ENCODE data around the gene POLR1E. TPM values are rescaled to one million over a fixed set of nuclear protein-coding genes. Genes with fewer than 3 reads are reported as not detected.

Gene POLR1E, protein sequence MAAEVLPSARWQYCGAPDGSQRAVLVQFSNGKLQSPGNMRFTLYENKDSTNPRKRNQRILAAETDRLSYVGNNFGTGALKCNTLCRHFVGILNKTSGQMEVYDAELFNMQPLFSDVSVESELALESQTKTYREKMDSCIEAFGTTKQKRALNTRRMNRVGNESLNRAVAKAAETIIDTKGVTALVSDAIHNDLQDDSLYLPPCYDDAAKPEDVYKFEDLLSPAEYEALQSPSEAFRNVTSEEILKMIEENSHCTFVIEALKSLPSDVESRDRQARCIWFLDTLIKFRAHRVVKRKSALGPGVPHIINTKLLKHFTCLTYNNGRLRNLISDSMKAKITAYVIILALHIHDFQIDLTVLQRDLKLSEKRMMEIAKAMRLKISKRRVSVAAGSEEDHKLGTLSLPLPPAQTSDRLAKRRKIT
- 15.6 and 38.7 TPM in 2 replicates for total RNA-seq

- Histone ChIP-seq H3K4me3 (ENCODE audit: low read depth, low read length) (peak within 1 kb of the TSS; percentile 79), H3K36me3 (ENCODE audit: control insufficient read depth, insufficient read depth, low read length) (peaks cover 4% of the 10 kb centered on the region), H3K27me3 (ENCODE audit: control insufficient read depth, insufficient read depth, low read length) (no peaks in the 10 kb centered on the region)
- FAIRE-seq = no peak
- DNase-seq (ENCODE audit: low read depth) = peak; percentile 93
- TF ChIP-seq CTCF (IDR thresholded peaks at IDR 0.05; ENCODE audit: insufficient read depth, low read length, severe bottlenecking) = no peak
Measured at GRCh38 chr9:37485389-37486255, at the start of gene POLR1E. TSS of gene POLR1E (plus strand) at chr9:37485948. CDS start at chr9:37486048, 100 bp downstream.

- H3K27me3 ChIP-seq (ENCODE audit: control insufficient read depth, insufficient read depth, low read length) = no peaks in the 10 kb centered on the region
- H3K4me3 ChIP-seq (ENCODE audit: low read depth, low read length) = no peak overlapping the region
- no peak for TF ChIP-seq CTCF (IDR thresholded peaks at IDR 0.05; ENCODE audit: insufficient read depth, low read length, severe bottlenecking)
- peaks cover 25% of the 10 kb centered on the region for H3K36me3 ChIP-seq (ENCODE audit: control insufficient read depth, insufficient read depth, low read length)
- DNase-seq (ENCODE audit: low read depth) = no peak
- FAIRE-seq = no peak
Measured at GRCh38 chr9:37436540-37436939, 49.2 kb upstream of the POLR1E start.

DNA sequence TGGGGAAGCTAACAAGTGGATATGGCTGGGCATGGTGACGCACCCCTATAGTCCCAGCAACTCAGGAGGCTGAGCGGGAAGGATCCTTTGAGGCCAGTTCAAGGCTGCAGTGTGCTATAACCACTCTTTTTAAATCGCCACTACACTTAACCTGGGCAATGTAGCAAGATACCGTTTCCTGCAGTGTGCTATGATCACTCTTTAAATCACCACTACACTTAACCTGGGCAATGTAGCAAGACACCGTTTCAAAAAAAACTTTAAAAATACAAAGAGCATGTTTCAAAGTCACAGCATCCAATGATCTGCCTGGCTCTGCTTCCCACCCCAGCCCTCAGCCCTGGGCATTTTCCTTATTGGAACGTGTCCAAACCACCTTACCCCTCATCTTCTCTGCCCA is 48.7 kb upstream of the POLR1E start:
- no peak for TF ChIP-seq CTCF (IDR thresholded peaks at IDR 0.05; ENCODE audit: insufficient read depth, low read length, severe bottlenecking)
- DNase-seq (ENCODE audit: low read depth) (no peak), FAIRE-seq (no peak)
- Histone ChIP-seq H3K4me3 (ENCODE audit: low read depth, low read length) (no peak overlapping the region), H3K36me3 (ENCODE audit: control insufficient read depth, insufficient read depth, low read length) (peaks cover 26% of the 10 kb centered on the region), H3K27me3 (ENCODE audit: control insufficient read depth, insufficient read depth, low read length) (no peaks in the 10 kb centered on the region)

GRCh38 chr9:37437621-37438020 is 48.1 kb upstream of the POLR1E start:
- no peak for DNase-seq (ENCODE audit: low read depth)
- no peak overlapping the region for H3K4me3 ChIP-seq (ENCODE audit: low read depth, low read length)
- peaks cover 26% of the 10 kb centered on the region for H3K36me3 ChIP-seq (ENCODE audit: control insufficient read depth, insufficient read depth, low read length)
- no peaks in the 10 kb centered on the region for H3K27me3 ChIP-seq (ENCODE audit: control insufficient read depth, insufficient read depth, low read length)
- no peak for FAIRE-seq
- no peak for TF ChIP-seq CTCF (IDR thresholded peaks at IDR 0.05; ENCODE audit: insufficient read depth, low read length, severe bottlenecking)

- no peak for TF ChIP-seq CTCF (IDR thresholded peaks at IDR 0.05; ENCODE audit: insufficient read depth, low read length, severe bottlenecking)
- peaks cover 26% of the 10 kb centered on the region for H3K36me3 ChIP-seq (ENCODE audit: control insufficient read depth, insufficient read depth, low read length)
- H3K27me3 ChIP-seq (ENCODE audit: control insufficient read depth, insufficient read depth, low read length) = no peaks in the 10 kb centered on the region
- no peak for DNase-seq (ENCODE audit: low read depth)
- H3K4me3 ChIP-seq (ENCODE audit: low read depth, low read length) = no peak overlapping the region
- FAIRE-seq = no peak
Measured at GRCh38 chr9:37438359-37438758, 47.4 kb upstream of the POLR1E start.

All from bronchial epithelial cell (primary cell).